HEK293 (cell line): ENCODE data around the gene GARIN5B.

Experiments
- CTCF ChIA-PET: fragments of 350-600 bp; formaldehyde crosslinking; extraction: SDS; loops from one replicate; lab custom pipeline; 2021; ENCODE audit warnings: antibody characterized with exemption; lab: Yijun Ruan, JAX
- POLR2A ChIA-PET: fragments of 300-600 bp; formaldehyde crosslinking; extraction: SDS; loops from one replicate; lab custom pipeline; 2020; ENCODE audit warnings: antibody characterized with exemption, inconsistent platforms; lab: Yijun Ruan, JAX
- H3K27ac ChIP-seq: fragments of 200-500 bp; sonication (Bioruptor generic); 2 replicates; pipeline ENCODE4 v1.5.1; 2014; ENCODE audit warnings: low read depth, low read length, control low read depth, inconsistent platforms; ENCODE audit errors: extremely low read depth
- H3K36me3 ChIP-seq, 2 experiments: fragments of 200-500 bp in 1 of 2; sonication (Bioruptor generic) in 1 of 2; 1 replicate in 1 of 2; 2 replicates in 1 of 2; pipeline ENCODE4 v1.5.1; 2014 to 2017; ENCODE audit warnings: inconsistent platforms in 2 of 2, low read length in 2 of 2; ENCODE audit not compliant: control insufficient read depth in 2 of 2, insufficient read depth in 1 of 2
- H3K4me1 ChIP-seq: fragments of 200-500 bp; sonication (Bioruptor generic); 2 replicates; pipeline ENCODE4 v1.5.1; 2014; ENCODE audit warnings: mild to moderate bottlenecking, low read length, inconsistent platforms; ENCODE audit not compliant: control insufficient read depth, insufficient read depth
- H3K4me3 ChIP-seq: 2 replicates; pipeline ENCODE4 v1.5.1; 2011; ENCODE audit warnings: low read depth, mild to moderate bottlenecking, control low read depth, low read length, moderate library complexity
- H3K9me3 ChIP-seq: fragments of 200-500 bp; sonication (Bioruptor generic); 2 replicates; pipeline ENCODE4 v1.5.1; 2014; ENCODE audit warnings: low read depth, low read length, inconsistent platforms; ENCODE audit not compliant: control insufficient read depth, insufficient read depth
- GLIS1 ChIP-seq: fragments of 450-650 bp; formaldehyde crosslinking; IDR thresholded peaks from 2 replicates; pipeline ENCODE4 v1.5.1; 2016; ENCODE audit warnings: missing biosample characterization, missing genetic modification characterization
- GLIS2 ChIP-seq: fragments of 450-650 bp; formaldehyde crosslinking; IDR thresholded peaks from 2 replicates; pipeline ENCODE4 v1.5.1; 2016; ENCODE audit warnings: missing biosample characterization, missing genetic modification characterization
- HIC1 ChIP-seq: fragments of 450-650 bp; formaldehyde crosslinking; IDR thresholded peaks from 2 replicates; pipeline ENCODE4 v1.5.1; 2016; ENCODE audit warnings: missing biosample characterization, missing genetic modification characterization
- HOXD13 ChIP-seq: sonication (generic); formaldehyde crosslinking; IDR thresholded peaks from 2 replicates; pipeline ENCODE4 v1.8.0; 2022; ENCODE audit warnings: missing genetic modification reagents, borderline replicate concordance
- SCRT2 ChIP-seq: fragments of 450-650 bp; formaldehyde crosslinking; IDR thresholded peaks from 2 replicates; pipeline ENCODE4 v1.5.1; 2016; ENCODE audit warnings: missing biosample characterization, missing genetic modification characterization
- TRIM28 ChIP-seq: IDR thresholded peaks from 2 replicates; pipeline ENCODE4 v1.6.1; 2011; ENCODE audit warnings: low read length, control low read depth, borderline replicate concordance
- YY1 ChIP-seq: fragments of 450-650 bp; formaldehyde crosslinking; IDR thresholded peaks from 2 replicates; pipeline ENCODE4 v1.5.1; 2018; ENCODE audit warnings: missing biosample characterization, missing genetic modification characterization
- YY2 ChIP-seq: fragments of 450-650 bp; formaldehyde crosslinking; IDR thresholded peaks from 2 replicates; pipeline ENCODE4 v1.5.1; 2016; ENCODE audit warnings: missing biosample characterization, missing genetic modification characterization
- ZFHX2 ChIP-seq: fragments of 450-650 bp; formaldehyde crosslinking; conservative IDR thresholded peaks from 2 replicates; pipeline ENCODE4 v1.5.1; 2016; ENCODE audit warnings: missing biosample characterization, missing genetic modification characterization
- ZIC2 ChIP-seq: fragments of 450-650 bp; formaldehyde crosslinking; IDR thresholded peaks from 2 replicates; pipeline ENCODE4 v1.5.1; 2016; ENCODE audit warnings: missing biosample characterization, missing genetic modification characterization
- ZNF202 ChIP-seq: fragments of 450-650 bp; formaldehyde crosslinking; IDR thresholded peaks from 2 replicates; pipeline ENCODE4 v1.5.1; 2016; ENCODE audit warnings: missing biosample characterization, missing genetic modification characterization, borderline replicate concordance
- ZNF398 ChIP-seq: fragments of 450-650 bp; formaldehyde crosslinking; IDR thresholded peaks from 2 replicates; pipeline ENCODE4 v1.5.1; 2017; ENCODE audit warnings: missing biosample characterization, missing genetic modification characterization
- ZNF423 ChIP-seq: fragments of 450-650 bp; formaldehyde crosslinking; IDR thresholded peaks from 2 replicates; pipeline ENCODE4 v1.5.1; 2016; ENCODE audit warnings: missing biosample characterization, missing genetic modification characterization
- ZNF558 ChIP-seq: fragments of 450-650 bp; formaldehyde crosslinking; IDR thresholded peaks from 2 replicates; pipeline ENCODE4 v1.5.1; 2016; ENCODE audit warnings: missing biosample characterization, missing genetic modification characterization
- ZNF561 ChIP-seq: fragments of 450-650 bp; IDR thresholded peaks from 2 replicates; pipeline ENCODE4 v1.5.1; 2018; ENCODE audit warnings: missing biosample characterization, missing genetic modification characterization, borderline replicate concordance
- ZNF610 ChIP-seq: fragments of 450-650 bp; formaldehyde crosslinking; IDR thresholded peaks from 2 replicates; pipeline ENCODE4 v1.5.1; 2016; ENCODE audit warnings: missing biosample characterization, missing genetic modification characterization, borderline replicate concordance
- ZNF707 ChIP-seq: fragments of 450-650 bp; formaldehyde crosslinking; IDR thresholded peaks from 2 replicates; pipeline ENCODE4 v1.5.1; 2016; ENCODE audit warnings: missing biosample characterization, missing genetic modification characterization
- ZNF776 ChIP-seq: fragments of 450-650 bp; formaldehyde crosslinking; IDR thresholded peaks from 2 replicates; pipeline ENCODE4 v1.5.0; 2017; ENCODE audit warnings: missing biosample characterization, missing genetic modification characterization, borderline replicate concordance
- TF ChIP-seq, protein P1 (sequence below): fragments of 450-650 bp; formaldehyde crosslinking; IDR thresholded peaks from 2 replicates; pipeline ENCODE4 v1.5.1; 2016; ENCODE audit warnings: missing biosample characterization, missing genetic modification characterization, low read depth
- TF ChIP-seq, protein P2 (sequence below): fragments of 450-650 bp; formaldehyde crosslinking; IDR thresholded peaks from 2 replicates; pipeline ENCODE4 v1.5.1; 2016; ENCODE audit warnings: missing biosample characterization, missing genetic modification characterization

GARIN5B gene

DNA sequence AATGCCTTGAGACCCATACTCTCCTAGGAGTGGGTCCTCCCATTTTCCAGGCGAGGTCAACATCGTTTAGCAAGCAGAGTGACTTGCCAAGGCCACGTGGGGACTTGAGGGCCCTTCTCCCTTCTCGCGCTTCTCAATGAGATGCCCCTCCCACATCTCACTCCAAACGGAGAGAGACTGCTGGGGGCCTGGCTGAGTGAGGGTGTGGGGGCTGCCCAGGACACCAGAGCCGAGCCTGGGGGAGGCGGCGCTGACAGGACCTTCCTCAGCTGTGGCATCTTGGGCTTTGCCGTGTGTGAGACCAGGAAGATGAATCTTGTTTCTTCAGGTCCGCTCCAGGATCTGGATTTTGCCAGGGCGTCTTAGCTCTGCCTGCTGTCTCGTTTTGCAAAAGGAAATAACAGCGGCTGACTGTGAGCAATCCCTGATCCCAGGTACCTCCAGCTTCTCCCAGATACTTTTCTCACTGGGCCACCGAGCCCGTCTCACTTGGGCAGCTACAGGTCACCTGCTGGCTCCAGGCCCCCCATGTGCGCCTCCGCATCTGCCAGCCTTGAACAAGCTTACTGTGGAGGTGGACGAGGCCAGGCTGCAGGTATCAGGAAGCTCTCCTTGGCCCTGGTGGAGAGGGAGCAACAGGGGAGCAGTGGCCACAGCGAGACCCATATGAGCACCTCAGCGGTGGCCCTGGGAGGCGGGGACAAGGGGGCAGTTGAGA, 14.6 kb downstream of the GARIN5B start (continued):
- TF ChIP-seq SCRT2: peak; percentile 84
- TF ChIP-seq HOXD13 (CRISPR knock-in tag): no peak

DNA sequence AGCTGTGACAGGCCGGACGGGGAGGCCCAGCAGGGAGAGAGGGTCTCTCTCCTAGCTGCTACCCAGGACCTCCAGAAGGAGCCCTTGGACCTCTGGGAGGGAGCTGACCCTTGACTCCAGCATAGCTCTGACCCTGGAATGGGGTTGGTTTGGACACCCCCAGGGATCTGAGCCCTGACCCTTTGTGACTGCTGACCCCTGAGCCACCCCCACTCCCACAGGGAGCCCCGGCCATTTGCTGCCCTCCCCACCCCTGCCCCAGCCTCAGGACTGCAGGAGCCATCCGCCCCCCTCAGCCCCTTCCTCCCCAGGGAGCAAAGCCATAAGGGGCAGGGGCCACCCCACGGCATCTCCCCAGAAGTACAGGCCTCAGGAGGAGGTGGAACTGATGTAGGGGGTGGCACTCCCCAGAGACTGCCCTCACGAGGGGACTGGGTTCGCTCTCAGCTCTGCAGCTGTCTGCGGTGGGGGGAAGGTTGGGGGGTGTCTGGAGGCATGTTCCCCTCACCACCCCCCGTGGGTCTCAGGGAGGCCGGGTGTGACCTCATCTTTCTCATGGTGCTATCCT, 15.5 kb downstream of the GARIN5B start:
- no peak overlapping the region for H3K27ac ChIP-seq
- ChIA-PET CTCF (interaction anchor here (1.9 to 3.8 kb wide), 2 partner anchors 9 to 46 kb away, joined by 6 to 22 read pairs; no protein-coding TSS in a partner anchor), POLR2A (interaction anchor here (0.6 to 7.7 kb wide), 7 partner anchors 9 to 88 kb away, joined by 3 to 95 read pairs (median 4); partner anchors contain the start of genes KMT5C, PPP6R1 and RPL28)

GRCh38 chr19:55346725-55347441, 16.2 kb downstream of the GARIN5B start:
- CTCF ChIA-PET: interaction anchor here (1.9 to 3.8 kb wide), 2 partner anchors 8 to 45 kb away, joined by 6 to 22 read pairs; no protein-coding TSS in a partner anchor
- no peak for TF ChIP-seq ZNF202 (tag by site-specific recombination)
- TF ChIP-seq, protein P1, sequence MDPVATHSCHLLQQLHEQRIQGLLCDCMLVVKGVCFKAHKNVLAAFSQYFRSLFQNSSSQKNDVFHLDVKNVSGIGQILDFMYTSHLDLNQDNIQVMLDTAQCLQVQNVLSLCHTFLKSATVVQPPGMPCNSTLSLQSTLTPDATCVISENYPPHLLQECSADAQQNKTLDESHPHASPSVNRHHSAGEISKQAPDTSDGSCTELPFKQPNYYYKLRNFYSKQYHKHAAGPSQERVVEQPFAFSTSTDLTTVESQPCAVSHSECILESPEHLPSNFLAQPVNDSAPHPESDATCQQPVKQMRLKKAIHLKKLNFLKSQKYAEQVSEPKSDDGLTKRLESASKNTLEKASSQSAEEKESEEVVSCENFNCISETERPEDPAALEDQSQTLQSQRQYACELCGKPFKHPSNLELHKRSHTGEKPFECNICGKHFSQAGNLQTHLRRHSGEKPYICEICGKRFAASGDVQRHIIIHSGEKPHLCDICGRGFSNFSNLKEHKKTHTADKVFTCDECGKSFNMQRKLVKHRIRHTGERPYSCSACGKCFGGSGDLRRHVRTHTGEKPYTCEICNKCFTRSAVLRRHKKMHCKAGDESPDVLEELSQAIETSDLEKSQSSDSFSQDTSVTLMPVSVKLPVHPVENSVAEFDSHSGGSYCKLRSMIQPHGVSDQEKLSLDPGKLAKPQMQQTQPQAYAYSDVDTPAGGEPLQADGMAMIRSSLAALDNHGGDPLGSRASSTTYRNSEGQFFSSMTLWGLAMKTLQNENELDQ (tag by site-specific recombination): no peak
- no peak for TF ChIP-seq TRIM28
- TF ChIP-seq YY2 (tag by site-specific recombination): no peak
- TF ChIP-seq ZFHX2 (tag by site-specific recombination): peak; percentile 67
- no peak for TF ChIP-seq ZNF776 (tag by site-specific recombination)
- no peak for TF ChIP-seq ZNF558
- no peak for TF ChIP-seq YY1 (tag by site-specific recombination)
- no peak for TF ChIP-seq ZNF610 (tag by site-specific recombination)
- no peak for TF ChIP-seq ZNF707 (tag by site-specific recombination)
- no peak for TF ChIP-seq ZNF423
- TF ChIP-seq HIC1: peak; percentile 16; the same call in 1 of the 2 replicates
- TF ChIP-seq, all 188 proteins: peak for 2

More for the DNA sequence above, 15.5 kb downstream of the GARIN5B start:
- Histone ChIP-seq H3K4me1 (0 out of 2 replicates have a peak, but pooled peaks cover 3% of the 10 kb centered on the region), H3K36me3 (peaks cover 2 to 47% of the 10 kb centered on the region in 2 experiments), H3K9me3 (no peaks in the 10 kb centered on the region), H3K4me3 (no peak overlapping the region)
- TF ChIP-seq, protein P2, sequence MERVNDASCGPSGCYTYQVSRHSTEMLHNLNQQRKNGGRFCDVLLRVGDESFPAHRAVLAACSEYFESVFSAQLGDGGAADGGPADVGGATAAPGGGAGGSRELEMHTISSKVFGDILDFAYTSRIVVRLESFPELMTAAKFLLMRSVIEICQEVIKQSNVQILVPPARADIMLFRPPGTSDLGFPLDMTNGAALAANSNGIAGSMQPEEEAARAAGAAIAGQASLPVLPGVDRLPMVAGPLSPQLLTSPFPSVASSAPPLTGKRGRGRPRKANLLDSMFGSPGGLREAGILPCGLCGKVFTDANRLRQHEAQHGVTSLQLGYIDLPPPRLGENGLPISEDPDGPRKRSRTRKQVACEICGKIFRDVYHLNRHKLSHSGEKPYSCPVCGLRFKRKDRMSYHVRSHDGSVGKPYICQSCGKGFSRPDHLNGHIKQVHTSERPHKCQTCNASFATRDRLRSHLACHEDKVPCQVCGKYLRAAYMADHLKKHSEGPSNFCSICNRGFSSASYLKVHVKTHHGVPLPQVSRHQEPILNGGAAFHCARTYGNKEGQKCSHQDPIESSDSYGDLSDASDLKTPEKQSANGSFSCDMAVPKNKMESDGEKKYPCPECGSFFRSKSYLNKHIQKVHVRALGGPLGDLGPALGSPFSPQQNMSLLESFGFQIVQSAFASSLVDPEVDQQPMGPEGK (tag by site-specific recombination): 0 out of 2 replicates have a peak, but pooled peaks have one; percentile 8
- TF ChIP-seq ZIC2 (tag by site-specific recombination) (peak; percentile 67), ZNF561 (tag by site-specific recombination) (no peak), GLIS1 (peak; percentile 98), GLIS2 (tag by site-specific recombination) (peak; percentile 68), ZNF398 (tag by site-specific recombination) (peak; percentile 91)

More at GRCh38 chr19:55346725-55347441, 16.2 kb downstream of the GARIN5B start:
- Histone ChIP-seq H3K4me1 (0 out of 2 replicates have a peak, but pooled peaks cover 3% of the 10 kb centered on the region), H3K9me3 (no peaks in the 10 kb centered on the region), H3K4me3 (no peak overlapping the region), H3K36me3 (peaks cover 3 to 54% of the 10 kb centered on the region in 2 experiments), H3K27ac (no peak overlapping the region)
- POLR2A ChIA-PET: interaction anchor here (0.5 to 7.7 kb wide), 6 partner anchors 8 to 883 kb away, joined by 3 to 95 read pairs (median 5); partner anchors contain the start of genes KMT5C and LENG9
